Inflammatory macrophage treated with lipopolysaccharide for 4 hours (primary cell): ENCODE measurements around the gene TUSC2.
"Not testable (repeated sequence)": the region's sequence is repeated elsewhere in the genome, so short reads cannot be mapped to it uniquely, and the experiment has no call there.

Source experiments
- DNase-seq: peaks from one replicate; pipeline ENCODE4 v3.0.0-alpha.2; 2020

TUSC2 gene

GRCh38 chr3:50316657-50317242 lies 11.3 kb downstream of the TUSC2 start:
- DNase-seq = no peak

GRCh38 chr3:50314816-50315215 lies 13.2 kb downstream of the TUSC2 start:
- no peak for DNase-seq

- no peak for DNase-seq
These were observed 13.7 kb downstream of the TUSC2 start for GRCh38 chr3:50314342-50314741.

GRCh38 chr3:50312041-50312440 lies 16.0 kb downstream of the TUSC2 start:
- not testable (repeated sequence) for DNase-seq

GRCh38 chr3:50304601-50305000 lies 23.4 kb downstream of the TUSC2 start:
- no peak for DNase-seq

GRCh38 chr3:50303013-50303815 lies 24.8 kb downstream of the TUSC2 start, which contains the start of gene HYAL1:
Gene HYAL1 (minus strand): TSS chr3:50303574. CDS start chr3:50302956, 618 bp downstream.
- no peak for DNase-seq

GRCh38 chr3:50302095-50303012 lies 25.7 kb downstream of the TUSC2 start:
- no peak for DNase-seq

GRCh38 chr3:50300681-50301254 lies 27.3 kb downstream of the TUSC2 start:
- no peak for DNase-seq

- peak; percentile 86 for DNase-seq
These were observed 27.9 kb downstream of the TUSC2 start for GRCh38 chr3:50299929-50300680.

GRCh38 chr3:50299638-50299928 lies 28.4 kb downstream of the TUSC2 start:
- no peak for DNase-seq

GRCh38 chr3:50298836-50299637 lies 29.0 kb downstream of the TUSC2 start, which contains the start of the genes HYAL3 and NAA80:
Gene HYAL3 (minus strand): TSS chr3:50299405. CDS start chr3:50295602, 3,803 bp downstream.
Gene NAA80 (minus strand): TSS chr3:50299405. CDS start chr3:50297463, 1,942 bp downstream.
- peak; percentile 100 for DNase-seq

- DNase-seq = peak; percentile 21
These were observed 29.9 kb downstream of the TUSC2 start for GRCh38 chr3:50297896-50298725.

- no peak for DNase-seq
These were observed 30.6 kb downstream of the TUSC2 start for GRCh38 chr3:50297384-50297775.

GRCh38 chr3:50296721-50297383 lies 31.2 kb downstream of the TUSC2 start:
- DNase-seq = no peak

- no peak for DNase-seq
These were observed 32.2 kb downstream of the TUSC2 start for GRCh38 chr3:50295553-50296431.

- DNase-seq = no peak
These were observed 33.3 kb downstream of the TUSC2 start for GRCh38 chr3:50294492-50295403.

- no peak for DNase-seq
These were observed 33.9 kb downstream of the TUSC2 start for GRCh38 chr3:50294089-50294488.
